ENCODE results near the gene CALHM2. TPM values are rescaled to one million over a fixed set of nuclear protein-coding genes. Genes with fewer than 3 reads are reported as not detected.

The CALHM2 gene
- total and polyA plus RNA-seq, 2 of the 13 experiments (the other 11 are each of a cell fraction or from before 2014, with no cell fraction given): 0.15 TPM; not detected in 1

- in situ Hi-C loops (cut with HindIII; ENCODE audit: extremely low pct_ligation_motif_present, low pct_unique_long_range_greater_than_20kb): no loop called here
- CTCF ChIA-PET (ENCODE audit: low intra/inter-chr PET ratio, low total read pairs): no interaction called here
- no TSS peak for BruUV-seq (replicated peaks)
Observed at GRCh38 chr10:103449208-103450144, 2.7 kb downstream of the CALHM2 start.

DNA sequence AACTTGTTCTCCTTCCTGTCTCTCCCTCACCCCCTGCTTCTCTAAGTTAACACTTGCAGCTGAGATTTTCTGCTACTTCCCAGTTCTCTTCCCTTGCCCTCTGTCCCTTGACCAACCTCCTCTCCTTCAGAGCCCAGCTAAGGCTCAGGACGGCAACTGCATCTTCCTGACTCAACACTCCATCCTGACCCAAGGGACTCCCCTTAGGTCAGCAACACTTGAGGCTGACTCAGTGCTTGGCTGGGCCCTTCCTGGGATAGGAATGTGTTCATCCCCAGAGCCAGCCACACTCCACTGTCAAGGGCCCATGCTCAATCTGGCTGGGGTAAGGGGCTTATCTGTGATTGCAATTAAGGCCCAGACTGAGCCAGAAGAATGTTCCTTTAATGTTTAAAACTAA lies 3.4 kb downstream of the CALHM2 start:
- CTCF ChIA-PET (ENCODE audit: low intra/inter-chr PET ratio, low total read pairs): no interaction called here
- no TSS peak for BruUV-seq (replicated peaks)

More at GRCh38 chr10:103449208-103450144, 2.7 kb downstream of the CALHM2 start:
- H3K9ac ChIP-seq (ENCODE audit: insufficient read depth, low read depth, low read length): no peak overlapping the region
- no peak overlapping the region for H2AFZ ChIP-seq (ENCODE audit: low read length)
- DNase-seq (ENCODE audit: low spot score) (no peak), ATAC-seq (no peak), FAIRE-seq (no peak)
- H4K20me1 ChIP-seq (ENCODE audit: insufficient read depth, low read length): no peaks in the 10 kb centered on the region
- no peaks in the 10 kb centered on the region for H3K79me2 ChIP-seq (ENCODE audit: insufficient read depth, low read length)
- H3K4me2 ChIP-seq (ENCODE audit: low read depth, low read length): no peak overlapping the region
- intact Hi-C loops (cut with micrococcal nuclease; ENCODE audit: unreplicated experiment): no loop called here
- POLR2A ChIA-PET: no interaction called here
- no peak overlapping the region for H3K27ac ChIP-seq (ENCODE audit: extremely low read length, insufficient read depth, low read length)
- H3K27me3 ChIP-seq (ENCODE audit: control insufficient read depth in 1 of 2, insufficient read depth in 2 of 2, low read length in 2 of 2): peaks cover 2 to 23% of the 10 kb centered on the region in 2 experiments; a peak in 4 of 5 replicates
- no peaks in the 10 kb centered on the region for H3K9me3 ChIP-seq (ENCODE audit: low read length)
- 91% methylated on average over 34 of the region's 34 CpGs for WGBS (ENCODE audit: low lambda C conversion rate)
- peaks cover 4 to 16% of the 10 kb centered on the region in 2 experiments; a peak in 4 of 5 replicates for H3K36me3 ChIP-seq (replicated peaks in 1 of 2; ENCODE audit: control insufficient read depth in 1 of 2, insufficient read depth in 2 of 2, low read length in 2 of 2)
- H3K4me3 ChIP-seq (replicated peaks in 1 of 3; ENCODE audit: insufficient read depth in 1 of 3, low read depth in 2 of 3, low read length in 3 of 3): no peak overlapping the region
- TF ChIP-seq AGO2 (optimal IDR thresholded peaks at IDR 0.05; ENCODE audit: low read depth, low read length): peak; percentile 71
- no peak for TF ChIP-seq SRSF1 (optimal IDR thresholded peaks at IDR 0.05; ENCODE audit: low read depth, low read length)
- H3K4me1 ChIP-seq (ENCODE audit: insufficient read depth, low read length): peaks cover 16% of the 10 kb centered on the region

More for the DNA sequence above, 3.4 kb downstream of the CALHM2 start:
- peaks cover 11% of the 10 kb centered on the region for H3K4me1 ChIP-seq (ENCODE audit: insufficient read depth, low read length)
- H3K9me3 ChIP-seq (ENCODE audit: low read length): no peaks in the 10 kb centered on the region
- no peak overlapping the region for H2AFZ ChIP-seq (ENCODE audit: low read length)
- FAIRE-seq (no peak), DNase-seq (ENCODE audit: low spot score) (no peak), ATAC-seq (no peak)
- peaks cover 2 to 19% of the 10 kb centered on the region in 2 experiments; a peak in 4 of 5 replicates for H3K27me3 ChIP-seq (ENCODE audit: control insufficient read depth in 1 of 2, insufficient read depth in 2 of 2, low read length in 2 of 2)
- H3K27ac ChIP-seq (ENCODE audit: extremely low read length, insufficient read depth, low read length): no peak overlapping the region
- H3K4me3 ChIP-seq (replicated peaks in 1 of 3; ENCODE audit: insufficient read depth in 1 of 3, low read depth in 2 of 3, low read length in 3 of 3): no peak overlapping the region
- 88% methylated on average over 1 of the region's 1 CpG for WGBS (ENCODE audit: low lambda C conversion rate)
- peaks cover 10 to 23% of the 10 kb centered on the region in 2 experiments; a peak in 4 of 5 replicates for H3K36me3 ChIP-seq (replicated peaks in 1 of 2; ENCODE audit: control insufficient read depth in 1 of 2, insufficient read depth in 2 of 2, low read length in 2 of 2)
- no peaks in the 10 kb centered on the region for H4K20me1 ChIP-seq (ENCODE audit: insufficient read depth, low read length)
- H3K79me2 ChIP-seq (ENCODE audit: insufficient read depth, low read length): no peaks in the 10 kb centered on the region
- TF ChIP-seq AKAP8 (CRISPR knock-in tag; IDR thresholded peaks at IDR 0.05): no peak
- no peak for TF ChIP-seq ZNF775 (CRISPR knock-in tag; IDR thresholded peaks at IDR 0.05; ENCODE audit: borderline replicate concordance)
- no peak overlapping the region for H3K9ac ChIP-seq (ENCODE audit: insufficient read depth, low read depth, low read length)
- intact Hi-C loops (cut with micrococcal nuclease; ENCODE audit: unreplicated experiment): no loop called here
- in situ Hi-C loops (cut with HindIII; ENCODE audit: extremely low pct_ligation_motif_present, low pct_unique_long_range_greater_than_20kb): no loop called here
- H3K4me2 ChIP-seq (ENCODE audit: low read depth, low read length): no peak overlapping the region
- POLR2A ChIA-PET: no interaction called here
